Measurements from ENCODE around the gene ZBTB5. TPM values are rescaled to one million over a fixed set of nuclear protein-coding genes. Genes with fewer than 3 reads are reported as not detected.

The ZBTB5 gene
- total and polyA plus RNA-seq, 2 of the 13 experiments (the other 11 are each of a cell fraction or from before 2014, with no cell fraction given) = 12.5 to 20.5 TPM

DNA sequence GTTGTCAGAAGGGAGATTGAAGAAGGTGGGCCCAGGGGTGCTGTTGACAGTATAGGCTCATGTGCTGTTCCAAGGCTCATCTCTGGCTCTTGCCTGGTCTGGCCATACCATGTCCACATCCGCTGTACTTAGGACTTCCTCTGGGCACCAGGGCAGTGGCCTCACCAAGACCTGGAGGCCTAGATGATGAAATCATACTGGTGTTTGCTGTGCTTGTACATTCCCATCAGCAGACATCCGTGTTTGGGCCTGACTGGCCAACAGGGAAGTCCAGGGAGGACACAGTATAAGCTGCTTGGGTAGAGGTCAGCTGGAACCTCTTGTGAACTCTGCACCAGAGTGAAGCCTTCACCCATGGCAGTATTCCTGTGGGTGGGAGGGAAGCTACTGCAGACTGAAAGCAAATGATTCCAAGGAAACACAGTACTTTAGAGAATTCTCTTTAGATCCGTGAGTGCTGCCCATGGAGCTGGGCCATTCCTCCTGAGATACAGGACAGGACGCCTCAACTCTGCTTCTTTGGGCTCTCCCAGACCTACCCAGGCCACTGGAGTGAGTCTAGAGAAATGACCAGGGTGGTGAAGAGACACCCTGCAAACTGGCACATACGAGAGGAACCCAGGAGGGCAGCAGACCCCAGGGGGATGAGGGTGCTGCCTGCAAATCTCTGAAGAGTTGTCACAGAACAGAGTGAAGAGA is 43.0 kb upstream of the ZBTB5 start (continued):
- peak; percentile 98 for TF ChIP-seq PAXIP1 (CRISPR knock-in tag; conservative IDR thresholded peaks at IDR 0.05)
- TF ChIP-seq KDM2A (CRISPR knock-in tag; IDR thresholded peaks at IDR 0.05; ENCODE audit: borderline replicate concordance, low read depth) = peak; percentile 55; the same call in 1 of the 2 replicates
- peak; percentile 56 for TF ChIP-seq ZNF121 (CRISPR knock-in tag; IDR thresholded peaks at IDR 0.05)
- TF ChIP-seq PCBP1 (IDR thresholded peaks at IDR 0.05; ENCODE audit: borderline replicate concordance, low read depth, low read length) = no peak
- TF ChIP-seq ZNF33B (CRISPR knock-in tag; IDR thresholded peaks at IDR 0.05) = no peak
- TF ChIP-seq, protein P1, sequence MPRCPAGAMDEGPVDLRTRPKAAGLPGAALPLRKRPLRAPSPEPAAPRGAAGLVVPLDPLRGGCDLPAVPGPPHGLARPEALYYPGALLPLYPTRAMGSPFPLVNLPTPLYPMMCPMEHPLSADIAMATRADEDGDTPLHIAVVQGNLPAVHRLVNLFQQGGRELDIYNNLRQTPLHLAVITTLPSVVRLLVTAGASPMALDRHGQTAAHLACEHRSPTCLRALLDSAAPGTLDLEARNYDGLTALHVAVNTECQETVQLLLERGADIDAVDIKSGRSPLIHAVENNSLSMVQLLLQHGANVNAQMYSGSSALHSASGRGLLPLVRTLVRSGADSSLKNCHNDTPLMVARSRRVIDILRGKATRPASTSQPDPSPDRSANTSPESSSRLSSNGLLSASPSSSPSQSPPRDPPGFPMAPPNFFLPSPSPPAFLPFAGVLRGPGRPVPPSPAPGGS (CRISPR knock-in tag; IDR thresholded peaks at IDR 0.05) = peak; percentile 71; the same call in 1 of the 2 replicates
- TF ChIP-seq CEBPG (CRISPR knock-in tag; IDR thresholded peaks at IDR 0.05) = peak; percentile 99
- 0 out of 2 replicates have a peak, but pooled peaks have one; percentile 68 for TF ChIP-seq ZSCAN12 (CRISPR knock-in tag; IDR thresholded peaks at IDR 0.05)
- TF ChIP-seq SAFB2 (CRISPR knock-in tag; IDR thresholded peaks at IDR 0.05; ENCODE audit: borderline replicate concordance, low read depth) = no peak; the same call in 1 of the 2 replicates
- TF ChIP-seq FOXK2 (IDR thresholded peaks at IDR 0.05) = peak; percentile 75; the same call in 1 of the 2 replicates
- TF ChIP-seq PLRG1 (conservative IDR thresholded peaks at IDR 0.05) = no peak
- no peak for TF ChIP-seq ZFP36L2 (CRISPR knock-in tag; IDR thresholded peaks at IDR 0.05)
- TF ChIP-seq POGZ (CRISPR knock-in tag; IDR thresholded peaks at IDR 0.05) = peak; percentile 90
- TF ChIP-seq EP300 (IDR thresholded peaks at IDR 0.05; ENCODE audit: low read depth in 2 of 2, low read length in 2 of 2) = peak in 1 of 2 experiments; percentile 78; a peak in 2 of 4 replicates
- peak; percentile 85 for TF ChIP-seq EP300 (CRISPR knock-in tag; IDR thresholded peaks at IDR 0.05; ENCODE audit: borderline replicate concordance)
- 0 out of 2 replicates have a peak, but pooled peaks have one; percentile 27 for TF ChIP-seq MNT (IDR thresholded peaks at IDR 0.05)
- TF ChIP-seq PAWR (CRISPR knock-in tag; IDR thresholded peaks at IDR 0.05; ENCODE audit: borderline replicate concordance) = no peak
- no peak for TF ChIP-seq ZNF558 (CRISPR knock-in tag; IDR thresholded peaks at IDR 0.05; ENCODE audit: borderline replicate concordance)
- TF ChIP-seq ZNF749 (CRISPR knock-in tag; IDR thresholded peaks at IDR 0.05; ENCODE audit: borderline replicate concordance) = no peak
- TF ChIP-seq, protein P2, sequence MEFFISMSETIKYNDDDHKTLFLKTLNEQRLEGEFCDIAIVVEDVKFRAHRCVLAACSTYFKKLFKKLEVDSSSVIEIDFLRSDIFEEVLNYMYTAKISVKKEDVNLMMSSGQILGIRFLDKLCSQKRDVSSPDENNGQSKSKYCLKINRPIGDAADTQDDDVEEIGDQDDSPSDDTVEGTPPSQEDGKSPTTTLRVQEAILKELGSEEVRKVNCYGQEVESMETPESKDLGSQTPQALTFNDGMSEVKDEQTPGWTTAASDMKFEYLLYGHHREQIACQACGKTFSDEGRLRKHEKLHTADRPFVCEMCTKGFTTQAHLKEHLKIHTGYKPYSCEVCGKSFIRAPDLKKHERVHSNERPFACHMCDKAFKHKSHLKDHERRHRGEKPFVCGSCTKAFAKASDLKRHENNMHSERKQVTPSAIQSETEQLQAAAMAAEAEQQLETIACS (CRISPR knock-in tag; IDR thresholded peaks at IDR 0.05) = no peak
- no peak for TF ChIP-seq ONECUT2 (CRISPR knock-in tag; IDR thresholded peaks at IDR 0.05)
- 0 out of 2 replicates have a peak, but pooled peaks have one; percentile 54 for TF ChIP-seq ZSCAN31 (CRISPR knock-in tag; IDR thresholded peaks at IDR 0.05; ENCODE audit: low read depth)
- TF ChIP-seq RARG (CRISPR knock-in tag; IDR thresholded peaks at IDR 0.05; ENCODE audit: low read depth) = no peak
- TF ChIP-seq ZFP62 (CRISPR knock-in tag; IDR thresholded peaks at IDR 0.05) = no peak

All from HepG2 (cell line).